HG03558 (cell line): ENCODE measurements around the gene ZNF598.

Experiments used
- ATAC-seq: cut with Tn5 transposase; IDR thresholded peaks from one replicate; pipeline ENCODE4 v1.9.1; 2021; ENCODE audit warnings: moderate number of reproducible peaks; ENCODE audit not compliant: unreplicated experiment; ENCODE audit errors: extremely low read depth

The ZNF598 gene

DNA sequence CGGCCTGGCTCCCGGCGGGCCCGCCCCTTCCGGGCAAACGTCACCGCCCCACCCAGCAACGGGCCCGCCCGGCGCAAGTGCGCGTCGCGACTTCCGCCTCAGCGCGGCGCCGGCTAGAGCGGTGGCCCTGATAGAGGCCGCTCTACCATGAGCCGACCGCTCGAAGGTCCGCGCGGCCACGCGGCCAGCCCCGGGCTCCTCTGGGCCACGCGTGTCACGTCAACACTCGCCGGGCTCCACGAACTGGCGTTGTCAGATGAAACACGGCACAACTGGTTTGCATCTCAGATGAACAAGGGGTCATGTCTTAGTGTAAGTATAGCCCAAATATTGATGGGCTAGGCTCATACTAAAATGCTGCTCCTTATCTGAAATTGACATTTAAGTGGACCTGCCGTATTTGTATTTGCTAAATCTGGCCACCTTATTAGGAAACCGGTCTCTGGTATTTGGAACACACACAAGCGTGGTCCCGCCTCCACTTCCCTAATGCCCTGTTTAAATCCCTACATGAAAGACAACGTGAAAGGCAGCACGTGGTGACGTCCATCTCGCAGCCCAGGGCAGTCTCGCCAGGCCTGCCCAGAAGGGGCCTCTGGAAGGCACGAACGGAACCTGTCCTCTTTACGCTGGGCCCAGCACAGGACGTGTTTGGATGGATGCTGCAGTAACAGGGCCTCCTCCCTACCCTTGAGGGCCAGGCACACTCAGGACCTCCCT, at the start of gene ZNF598:
ZNF598 (minus strand) TSS at position 31 of the 720 bp plus-strand sequence.
- no peak for ATAC-seq

DNA sequence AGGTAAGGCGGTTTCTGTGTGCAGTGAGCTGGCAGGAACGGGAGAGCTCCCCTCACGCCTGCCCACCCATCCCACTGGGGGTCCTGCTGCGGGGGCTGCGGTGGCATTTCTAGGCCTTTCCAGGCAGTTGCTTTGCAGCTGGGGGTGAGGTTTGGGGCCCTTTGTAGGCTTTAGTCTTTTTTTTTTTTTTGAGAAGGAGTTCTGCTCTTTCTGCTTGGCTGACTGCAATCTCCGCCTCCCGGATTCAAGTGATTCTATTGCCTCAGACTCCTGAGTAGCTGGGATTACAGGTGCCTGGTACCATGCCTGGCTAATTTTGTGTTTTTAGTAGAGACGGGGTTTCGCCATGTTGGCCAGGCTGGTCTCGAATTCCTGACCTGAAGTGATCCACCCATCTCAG, 49.3 kb upstream of the ZNF598 start:
- ATAC-seq = no peak

DNA sequence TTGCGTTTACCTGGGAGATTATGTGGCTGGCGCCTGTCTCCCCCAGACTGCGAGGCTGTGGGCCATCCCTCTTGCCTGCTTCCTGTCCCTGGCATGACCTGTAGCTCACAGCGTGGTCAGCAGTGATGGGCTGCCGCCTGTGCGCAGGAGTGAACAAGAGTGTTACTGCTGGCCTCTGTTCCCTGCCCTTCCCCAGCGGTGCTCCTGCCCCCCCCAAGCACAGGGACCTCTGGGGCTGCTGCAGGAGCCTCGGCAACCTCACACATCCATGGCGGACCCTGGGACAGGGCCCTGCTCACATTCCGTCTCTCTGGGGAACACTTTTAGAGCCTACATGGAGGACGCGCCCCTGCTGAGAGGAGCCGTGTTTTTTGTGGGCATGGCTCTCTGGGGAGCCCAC, 48.8 kb upstream of the ZNF598 start:
- ATAC-seq = no peak

DNA sequence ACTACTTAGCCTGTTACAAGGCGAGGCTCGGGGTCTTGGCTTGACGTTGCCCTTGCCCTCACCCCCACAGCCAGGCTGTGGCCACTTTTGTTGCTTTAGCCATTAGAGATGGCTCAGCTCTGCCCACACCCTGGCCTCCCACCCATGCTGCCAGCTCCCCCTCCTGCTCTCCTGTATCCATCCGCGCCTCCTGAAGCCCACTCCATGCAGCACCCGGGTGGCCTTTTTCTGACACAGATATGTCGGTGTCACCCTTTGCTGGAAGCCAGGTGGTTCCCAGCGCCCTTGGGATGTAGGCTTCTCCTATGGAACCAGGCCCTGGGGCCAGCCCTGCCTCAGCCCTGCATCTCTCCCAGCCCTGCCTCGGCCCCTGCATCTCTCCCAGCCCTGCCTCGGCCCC, 47.8 kb upstream of the ZNF598 start:
- ATAC-seq = no peak

DNA sequence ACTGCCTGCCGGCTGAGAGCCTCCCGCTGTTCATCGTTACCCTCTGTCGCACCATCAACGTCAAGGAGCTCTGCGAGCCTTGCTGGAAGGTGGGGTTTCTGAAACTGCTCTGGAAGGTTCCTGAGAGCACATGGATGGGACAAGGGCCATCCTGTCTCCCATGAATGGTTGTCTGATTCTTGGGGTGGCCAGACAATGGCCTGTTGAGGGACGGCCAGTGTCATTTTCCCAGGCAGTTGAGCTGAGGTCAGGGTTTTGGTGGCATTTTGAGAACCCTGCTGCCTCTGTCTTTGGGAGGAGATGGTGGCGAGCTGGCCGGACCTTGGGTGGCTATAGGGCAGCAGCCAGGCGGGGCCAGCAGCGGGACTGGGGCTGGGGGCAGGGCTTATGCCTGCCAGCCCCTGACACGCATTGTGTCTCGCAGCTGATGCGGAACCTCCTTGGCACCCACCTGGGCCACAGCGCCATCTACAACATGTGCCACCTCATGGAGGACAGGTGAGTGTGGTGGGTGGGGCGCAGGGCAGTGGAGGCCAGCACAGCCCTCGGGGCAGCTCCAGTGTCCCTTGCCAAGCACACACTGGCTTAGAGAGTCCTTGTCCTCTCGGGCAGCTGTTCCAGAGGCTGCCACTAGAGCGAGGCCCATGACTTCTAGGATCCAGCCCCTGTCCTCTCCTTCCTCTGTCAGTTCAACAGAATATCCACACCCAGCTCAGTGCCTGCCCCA, 47.2 kb upstream of the ZNF598 start:
- ATAC-seq = no peak

DNA sequence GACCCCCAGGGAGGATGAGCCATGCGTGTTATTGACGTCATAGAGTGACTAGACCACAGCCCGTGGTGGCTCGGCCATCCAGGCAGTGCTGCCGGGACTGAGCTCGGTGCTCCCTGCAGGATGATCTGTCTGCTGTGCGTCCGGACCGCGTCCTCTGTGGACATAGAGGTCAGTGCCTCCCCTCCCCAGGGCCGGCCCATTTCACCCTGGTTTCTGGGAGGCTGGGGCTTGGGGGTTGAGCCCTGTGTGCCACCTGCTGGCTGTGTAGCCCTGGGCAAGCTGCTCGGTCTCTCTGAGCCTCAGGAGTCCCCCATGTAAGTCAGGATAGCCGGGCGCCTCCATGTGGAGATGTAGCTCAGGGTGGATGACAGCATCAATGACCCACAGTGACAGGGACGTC, 46.5 kb upstream of the ZNF598 start:
- no peak for ATAC-seq

DNA sequence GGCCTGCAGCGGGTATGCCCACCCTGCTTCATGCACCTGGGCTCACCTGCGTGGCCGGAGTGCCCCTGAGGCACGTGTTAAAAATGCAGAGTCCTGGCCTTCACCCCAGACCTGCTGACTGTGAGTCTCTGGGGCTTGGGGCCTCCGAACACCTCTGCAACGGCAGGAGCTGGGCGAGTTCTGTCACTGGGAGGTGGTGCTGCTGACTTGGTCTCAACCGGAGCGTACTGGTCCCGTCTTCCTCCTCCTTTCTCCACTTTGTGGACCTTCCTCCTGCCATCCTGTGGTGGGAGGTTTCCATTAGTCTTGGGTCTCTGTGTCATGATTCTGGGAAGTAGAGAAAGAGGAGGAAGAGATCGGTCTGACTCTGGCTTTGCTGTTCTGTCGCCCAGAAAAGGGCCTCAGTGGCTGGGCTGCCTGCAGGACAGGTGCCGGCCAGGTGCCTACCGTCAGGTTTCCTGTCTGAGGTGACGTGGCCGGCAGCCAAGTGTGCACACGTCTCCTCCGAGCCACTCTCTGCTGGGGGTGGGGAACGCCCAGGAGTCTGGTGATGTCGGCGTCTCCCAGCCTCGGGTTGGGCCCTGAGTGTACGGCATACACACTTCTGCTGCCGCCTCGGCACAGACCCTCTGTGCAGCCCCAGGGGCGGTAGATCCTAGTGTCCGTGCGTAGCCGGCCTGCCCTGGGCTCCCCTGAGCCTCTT, 45.1 kb upstream of the ZNF598 start:
- ATAC-seq = no peak

DNA sequence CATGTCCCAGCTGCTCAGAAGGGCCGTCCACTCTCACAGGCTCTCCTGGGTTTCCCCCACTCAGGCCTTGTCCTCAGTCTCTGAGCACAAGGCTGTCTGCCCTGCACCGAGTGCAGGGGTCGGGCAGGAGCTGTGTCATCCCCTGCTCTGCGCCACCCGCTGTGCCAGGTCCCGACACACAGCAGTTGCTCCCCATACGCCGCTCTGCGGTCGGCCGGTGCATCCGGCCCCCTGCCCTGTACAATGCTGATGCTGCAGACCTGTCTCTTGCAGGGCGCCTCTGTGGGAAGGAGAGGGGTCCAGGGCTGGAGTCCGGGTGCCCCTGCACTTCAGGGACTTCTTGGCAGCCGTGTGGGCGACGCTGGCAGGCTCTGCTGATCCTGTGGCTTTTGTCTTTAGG, 44.3 kb upstream of the ZNF598 start:
- ATAC-seq = no peak

DNA sequence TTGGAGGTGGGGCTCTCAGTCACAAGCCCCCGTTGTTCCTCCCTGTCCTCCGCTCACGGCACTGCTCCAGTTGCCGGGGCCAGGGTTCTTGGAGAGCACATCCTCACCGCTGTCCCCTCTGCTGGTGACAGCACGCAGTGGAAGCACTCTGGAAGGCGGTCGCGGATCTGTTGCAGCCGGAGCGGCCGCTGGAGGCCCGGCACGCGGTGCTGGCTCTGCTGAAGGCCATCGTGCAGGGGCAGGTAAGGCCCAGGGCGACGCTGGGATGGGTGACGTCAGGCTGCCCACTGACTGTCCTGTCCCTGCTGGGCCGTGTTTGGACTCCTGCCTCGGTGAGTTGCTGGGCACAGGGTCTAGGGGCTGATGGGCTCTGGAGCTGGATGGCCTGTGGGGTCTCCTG, 43.6 kb upstream of the ZNF598 start:
- ATAC-seq = no peak

DNA sequence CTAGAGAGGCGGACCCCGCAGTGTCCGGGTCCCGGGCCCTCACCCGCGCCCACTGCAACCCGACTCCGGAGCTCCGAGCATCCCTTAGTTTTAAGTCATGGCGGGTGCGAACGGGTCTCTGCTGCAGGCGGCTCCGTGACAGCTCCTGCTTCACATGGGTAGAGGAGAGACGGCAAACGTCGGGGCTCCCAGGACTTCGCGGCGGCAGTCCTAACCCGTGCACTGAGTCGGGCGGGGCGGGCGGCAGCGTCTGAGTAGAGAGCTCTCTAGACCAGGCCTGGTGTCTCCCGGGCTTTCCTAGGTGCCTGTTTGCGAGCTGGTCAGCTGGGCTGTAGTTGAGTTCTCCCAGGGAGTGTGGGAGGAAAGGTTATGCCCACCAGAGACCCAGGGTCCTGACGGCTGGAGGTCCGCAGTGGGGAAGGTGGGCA, 38.5 kb upstream of the ZNF598 start:
- ATAC-seq = no peak

DNA sequence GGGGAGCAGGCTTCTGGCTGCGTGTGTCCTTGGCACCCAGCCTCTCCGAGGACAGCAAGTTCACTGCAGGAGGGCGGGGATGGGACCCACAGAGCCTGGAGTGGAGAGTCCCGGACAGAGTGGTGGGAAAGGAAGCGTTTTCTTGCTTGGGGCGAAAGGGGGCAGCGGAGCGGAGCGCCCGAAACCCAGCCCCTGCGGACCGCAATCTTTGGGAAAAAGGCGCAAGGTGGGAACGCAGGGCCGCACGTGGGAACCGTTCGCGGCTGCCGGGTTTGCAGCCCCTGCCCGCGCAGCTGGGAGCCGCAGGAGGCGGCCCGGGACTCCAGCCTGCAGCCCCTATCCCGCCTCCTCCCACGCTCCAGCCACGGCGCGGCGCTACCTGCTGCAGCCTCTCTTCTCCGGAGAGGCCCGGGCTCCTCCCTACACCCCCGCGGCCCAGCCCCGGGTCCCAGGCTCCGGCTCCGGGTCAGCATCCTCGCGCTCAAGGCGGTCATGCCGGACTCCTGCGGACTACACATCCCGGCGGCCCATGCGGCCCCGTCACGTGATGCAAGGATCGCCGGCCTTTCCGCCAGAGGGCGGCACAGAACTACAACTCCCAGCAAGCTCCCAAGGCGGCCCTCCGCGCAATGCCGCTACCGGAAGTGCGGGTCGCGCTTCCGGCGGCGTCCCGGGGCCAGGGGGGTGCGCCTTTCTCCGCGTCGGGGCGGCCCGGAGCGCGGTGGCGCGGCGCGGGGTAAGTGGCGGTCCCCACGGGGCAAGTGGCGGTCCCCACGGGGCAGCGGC, 37.9 kb upstream of the ZNF598 start, which contains the start of the genes NTHL1 and TSC2:
NTHL1 (minus strand) TSS at position 505 of the 786 bp plus-strand sequence; CDS start at position 494, 11 bp downstream.
TSC2 (plus strand) TSS at position 656 of the 786 bp plus-strand sequence. CDS start 631 bp downstream, outside the sequence.
- ATAC-seq = peak; percentile 86

DNA sequence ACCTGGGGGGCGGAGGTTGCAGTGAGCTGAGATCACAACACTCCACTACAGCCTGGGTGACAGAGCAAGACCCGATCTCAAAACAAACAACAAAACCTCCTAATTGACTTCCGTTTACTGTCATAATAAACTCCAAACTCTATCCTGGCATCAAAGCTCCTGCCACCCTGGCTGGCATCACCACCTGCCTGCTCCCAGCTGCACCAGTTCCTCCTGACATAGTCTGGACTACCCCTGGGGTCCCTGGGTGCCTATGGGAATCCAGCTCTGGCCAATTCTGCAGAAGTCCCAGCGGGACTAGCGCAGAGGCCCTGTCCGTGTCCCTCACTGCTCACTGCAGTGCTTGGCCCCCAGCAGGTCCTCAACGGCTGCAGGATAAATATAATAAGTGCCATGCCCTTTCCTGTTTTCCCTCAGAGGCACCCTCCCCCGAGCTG, 37.3 kb upstream of the ZNF598 start:
- no peak for ATAC-seq

DNA sequence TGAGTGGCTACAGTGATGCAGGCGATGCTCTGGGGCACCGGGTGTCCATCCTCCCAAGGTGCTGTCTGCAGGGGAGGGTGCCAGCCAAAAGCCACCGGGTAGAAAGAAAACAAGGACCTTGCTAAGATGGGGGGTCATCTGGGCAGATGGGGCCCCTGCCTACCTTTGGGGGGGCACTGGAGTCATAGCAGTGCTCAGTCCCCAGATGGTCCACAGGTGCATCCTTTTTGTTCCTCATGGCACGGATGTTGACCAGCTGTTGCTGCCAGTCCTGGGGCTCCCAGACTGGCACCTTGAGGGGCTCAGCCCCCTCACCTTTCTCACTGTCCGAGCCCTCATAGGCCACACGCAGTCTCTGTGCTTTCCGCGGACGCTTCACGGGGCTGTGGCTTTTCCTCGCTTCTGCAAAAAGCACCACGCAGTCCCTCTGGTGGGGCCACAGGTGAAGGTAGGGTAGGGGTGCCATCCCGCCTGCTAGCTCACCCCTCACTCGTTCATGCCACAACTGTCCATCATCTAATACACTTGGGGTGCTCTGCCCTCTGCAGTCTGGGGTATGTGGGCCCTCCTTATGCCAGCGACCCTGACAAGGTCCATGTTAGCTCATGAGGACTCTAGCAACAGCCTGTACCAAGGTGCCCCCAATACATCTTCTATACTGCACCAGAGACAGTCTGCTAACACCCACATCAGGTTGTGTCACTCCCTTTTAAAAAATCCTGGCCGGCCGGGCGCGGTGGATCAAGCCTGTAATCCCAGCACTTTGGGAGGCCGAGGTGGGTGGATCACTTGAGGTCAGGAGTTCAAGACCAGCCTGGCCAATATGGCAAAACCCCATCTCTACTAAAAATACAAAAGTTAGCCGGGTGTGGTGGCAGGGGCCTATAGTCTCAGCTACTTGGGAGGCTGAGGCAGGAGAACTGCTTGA, 36.6 kb upstream of the ZNF598 start:
- ATAC-seq = no peak

DNA sequence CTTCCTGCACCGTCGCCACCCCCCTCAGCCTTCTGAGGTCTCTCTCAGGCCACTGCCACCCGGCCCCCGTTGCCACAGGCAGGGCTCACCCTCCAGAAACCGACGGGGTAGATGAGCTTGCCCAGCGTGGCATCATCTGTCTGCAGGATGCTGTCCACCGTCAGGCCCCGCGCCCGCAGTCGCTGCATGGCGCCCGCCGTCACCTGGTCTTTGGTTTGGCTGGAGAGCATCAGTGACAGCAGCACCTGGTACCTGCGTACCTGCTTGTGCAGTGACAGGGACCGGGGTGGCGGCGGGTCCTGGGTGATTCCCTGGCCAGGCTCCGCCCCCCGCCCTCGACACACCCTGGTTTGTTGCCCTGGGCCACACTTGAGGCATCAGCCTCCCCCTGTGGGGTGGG, 34.9 kb upstream of the ZNF598 start:
- ATAC-seq = no peak

DNA sequence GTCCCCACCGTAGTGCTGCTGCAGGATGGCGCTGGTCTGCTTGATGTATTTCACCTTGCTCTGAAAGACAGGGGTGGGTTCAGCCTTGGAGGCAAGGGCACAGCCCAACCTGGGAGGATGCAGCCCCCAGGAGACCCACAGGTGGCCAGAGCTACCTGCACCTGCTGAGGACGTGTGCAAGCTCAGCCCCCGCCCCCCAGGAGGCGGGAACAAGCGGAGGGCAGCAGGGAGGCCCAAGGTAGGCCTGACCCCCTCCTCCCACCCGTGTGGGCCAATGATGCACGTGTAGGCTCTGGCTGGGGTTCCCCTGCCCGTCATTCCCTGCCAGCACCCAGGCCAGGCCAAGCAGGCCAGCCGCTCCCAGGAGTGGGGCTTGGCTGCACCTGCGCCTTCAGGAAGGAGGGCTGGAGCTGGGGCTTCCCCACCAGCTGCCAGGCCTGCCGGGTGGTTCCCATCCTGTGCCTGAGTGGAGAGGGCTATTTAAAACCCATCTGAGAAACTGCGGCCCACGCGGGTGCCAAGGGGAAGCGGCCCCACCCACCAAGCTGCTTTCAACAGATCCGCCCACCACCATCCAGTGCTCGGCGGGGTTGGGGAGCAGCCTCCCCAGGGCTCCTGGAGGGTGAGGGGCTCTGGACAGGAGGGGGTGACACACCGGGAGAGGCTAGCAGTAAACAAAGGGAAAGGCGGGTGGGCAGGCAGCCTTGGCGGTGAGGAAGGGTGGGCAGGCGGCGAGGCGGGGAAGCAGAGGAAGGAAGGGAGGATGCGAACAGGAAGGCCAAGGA, 34.2 kb upstream of the ZNF598 start:
- no peak for ATAC-seq

DNA sequence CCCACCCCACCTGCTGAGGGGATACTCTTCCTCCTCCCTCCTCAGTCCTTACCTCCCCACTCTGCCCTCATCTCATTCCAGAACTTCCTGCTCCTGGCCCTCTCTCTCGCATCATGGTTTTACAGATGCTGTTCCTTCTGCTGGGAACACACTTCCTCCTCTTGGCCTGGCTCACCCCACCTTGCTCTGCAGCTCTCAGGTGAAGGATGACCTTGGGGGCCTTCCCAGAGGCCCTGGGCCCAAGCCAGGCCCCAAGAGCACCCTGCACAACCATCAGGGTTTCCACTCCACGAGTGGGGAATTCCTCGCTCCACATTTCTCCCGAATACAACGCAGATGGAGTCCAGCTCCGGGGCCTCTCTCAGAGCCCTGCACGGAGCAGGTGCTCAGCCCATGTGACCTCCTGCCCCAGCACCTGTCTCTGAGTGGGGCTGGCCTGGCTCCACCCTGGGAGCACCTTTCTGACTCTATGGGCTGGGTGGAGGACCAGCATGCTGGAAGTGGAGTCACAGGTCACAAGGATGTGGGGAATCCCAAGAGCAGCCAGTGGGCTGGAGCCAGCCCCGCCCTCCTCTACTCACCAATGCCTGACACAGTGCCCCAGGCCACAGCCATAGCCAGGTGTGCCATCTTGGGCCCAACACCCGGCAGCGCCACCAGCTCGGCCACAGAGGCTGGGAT, 33.5 kb upstream of the ZNF598 start:
- ATAC-seq = no peak

DNA sequence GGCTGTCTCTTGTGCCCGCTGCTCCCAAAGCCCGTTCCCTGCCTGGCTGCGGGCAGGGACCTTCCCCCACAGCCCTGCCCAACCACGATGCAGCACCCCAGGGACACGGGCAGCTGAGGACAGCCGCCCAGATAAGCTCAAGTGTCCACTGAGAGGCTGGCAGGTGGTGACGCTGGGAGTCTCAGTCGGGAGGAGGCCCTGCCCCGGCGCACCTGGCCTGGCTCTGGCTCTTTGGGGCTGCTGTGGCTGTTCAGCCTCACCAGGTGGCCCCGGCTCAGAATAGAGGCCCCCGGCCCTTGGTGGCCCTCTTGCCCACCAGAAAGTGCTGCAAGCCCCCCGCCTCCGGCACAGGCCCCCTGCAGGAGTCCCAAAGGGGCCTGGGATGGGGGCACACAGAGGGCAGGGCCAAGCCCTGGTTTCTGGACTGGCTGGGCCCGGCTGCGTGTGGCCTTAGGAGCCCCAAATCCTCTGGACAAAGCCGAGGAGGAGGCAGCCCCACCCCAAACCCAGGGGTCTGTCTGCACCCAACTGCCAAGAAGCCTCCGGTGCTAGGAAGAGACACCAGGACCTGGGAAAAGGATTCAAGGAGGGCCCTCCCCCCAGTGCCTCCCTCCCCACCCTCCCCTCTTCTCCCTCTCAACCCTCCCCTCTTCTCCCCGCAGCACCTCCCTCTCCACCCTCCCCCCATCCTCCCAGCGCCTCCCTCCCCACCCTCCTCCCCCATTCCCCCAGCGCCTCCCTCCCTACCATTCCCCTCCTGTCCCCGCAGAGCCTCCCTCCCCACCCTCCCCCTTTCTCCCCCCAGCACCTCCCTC, 32.8 kb upstream of the ZNF598 start:
- ATAC-seq = no peak
